ENCODE measurements around the gene LRRC8A.

Gene LRRC8A

DNA sequence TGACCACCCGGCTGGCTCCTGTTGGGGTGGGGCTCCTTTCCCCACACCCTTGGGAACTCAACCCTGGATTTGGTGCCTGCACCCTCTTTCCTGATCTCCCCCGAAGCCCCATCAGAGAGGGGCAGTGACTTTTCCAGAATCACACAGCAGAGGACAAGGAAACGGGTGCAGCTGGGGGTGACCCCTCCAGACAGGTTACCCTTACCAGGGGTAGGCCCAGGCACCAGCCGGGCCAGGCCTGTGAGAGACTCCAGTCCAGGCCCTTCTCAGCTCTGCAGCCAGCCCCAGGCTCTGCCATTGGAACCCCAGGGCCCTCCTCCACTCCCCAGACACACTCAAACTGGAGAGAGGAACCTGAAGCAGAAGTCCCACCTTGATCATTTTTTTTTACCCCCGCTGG, 19.9 kb downstream of the LRRC8A start:
- DNase-seq (ENCODE audit: low read depth) = no peak

- no peak for DNase-seq (ENCODE audit: low read depth)
Measured at GRCh38 chr9:128902351-128903078, 20.6 kb downstream of the LRRC8A start.

- no peak for DNase-seq (ENCODE audit: low read depth)
Measured at GRCh38 chr9:128903079-128903461, 21.1 kb downstream of the LRRC8A start.

GRCh38 chr9:128903871-128904620, 22.1 kb downstream of the LRRC8A start:
- no peak for DNase-seq (ENCODE audit: low read depth)

GRCh38 chr9:128905964-128906363, 24.0 kb downstream of the LRRC8A start:
- no peak for DNase-seq (ENCODE audit: low read depth)

DNA sequence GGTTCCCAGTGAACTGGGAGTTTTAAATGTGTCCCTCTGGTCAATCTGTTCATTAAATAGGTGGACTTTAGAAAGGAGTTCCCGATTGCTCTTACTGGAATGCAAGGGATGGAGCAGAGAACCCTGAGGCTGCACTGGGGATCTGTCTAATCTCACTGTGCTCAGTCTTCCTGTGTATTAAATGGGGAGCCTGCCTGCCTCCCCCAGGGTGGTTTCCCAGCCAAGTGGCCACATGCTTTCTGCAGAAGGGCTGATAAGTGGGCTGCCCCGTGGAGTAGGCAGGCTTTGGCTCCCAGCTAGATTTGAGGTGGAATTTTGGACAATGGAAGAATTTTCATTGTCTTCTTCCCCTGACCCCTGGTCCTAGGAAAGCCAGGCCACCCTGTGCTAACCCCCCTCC, 24.8 kb downstream of the LRRC8A start:
- DNase-seq (ENCODE audit: low read depth) = no peak

- no peak for DNase-seq (ENCODE audit: low read depth)
Measured at GRCh38 chr9:128908372-128908771, 26.4 kb downstream of the LRRC8A start.

GRCh38 chr9:128909859-128910258, 27.9 kb downstream of the LRRC8A start:
- no peak for DNase-seq (ENCODE audit: low read depth)

DNA sequence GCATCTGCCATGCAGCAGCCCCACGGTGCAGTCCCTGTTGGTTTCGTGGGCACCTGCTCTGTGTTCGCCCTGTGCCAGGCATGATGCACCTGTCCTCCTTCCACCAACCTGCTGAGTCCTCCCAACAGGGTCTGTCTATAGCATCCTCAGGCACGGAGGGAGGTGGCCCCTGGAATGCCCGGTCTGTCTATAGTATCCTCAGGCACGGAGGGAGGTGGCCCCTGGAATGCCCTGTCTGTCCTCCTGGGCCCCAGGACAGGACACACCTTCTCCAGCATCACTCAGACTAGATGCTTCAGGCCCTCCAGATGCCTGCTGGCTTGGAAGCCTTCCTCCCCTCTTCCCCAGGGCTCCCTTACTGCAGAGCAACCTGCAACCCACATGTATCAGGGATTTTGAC, 29.0 kb downstream of the LRRC8A start:
- no peak for DNase-seq (ENCODE audit: low read depth)

DNA sequence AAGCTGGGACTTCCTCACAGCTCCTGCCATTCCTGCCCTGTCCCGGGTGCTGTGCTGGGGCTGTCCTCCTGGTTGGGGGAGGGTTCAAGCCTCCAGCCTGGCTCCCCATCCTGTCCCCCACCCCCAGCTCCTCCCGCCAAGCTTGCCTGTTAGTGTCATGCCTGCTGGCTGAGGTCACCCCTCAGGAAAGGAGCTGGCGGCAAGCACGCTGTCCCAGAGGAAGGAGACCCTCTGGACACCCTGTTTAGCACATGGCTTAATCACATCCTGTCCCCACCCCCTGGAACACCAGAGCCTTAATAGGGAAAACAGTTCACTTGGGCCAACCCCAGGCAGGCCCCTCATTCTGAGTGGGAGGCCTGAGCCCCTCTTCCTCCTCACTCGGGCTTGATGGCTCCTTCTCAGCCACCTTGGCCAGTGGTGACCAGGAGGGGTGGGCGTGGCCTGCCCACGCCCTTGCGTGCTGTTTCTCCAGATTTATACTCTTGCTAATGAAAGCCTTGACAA, 29.6 kb downstream of the LRRC8A start:
- no peak for DNase-seq (ENCODE audit: low read depth)

GRCh38 chr9:128912270-128912853, 30.4 kb downstream of the LRRC8A start:
- DNase-seq (ENCODE audit: low read depth) = peak; percentile 94

DNA sequence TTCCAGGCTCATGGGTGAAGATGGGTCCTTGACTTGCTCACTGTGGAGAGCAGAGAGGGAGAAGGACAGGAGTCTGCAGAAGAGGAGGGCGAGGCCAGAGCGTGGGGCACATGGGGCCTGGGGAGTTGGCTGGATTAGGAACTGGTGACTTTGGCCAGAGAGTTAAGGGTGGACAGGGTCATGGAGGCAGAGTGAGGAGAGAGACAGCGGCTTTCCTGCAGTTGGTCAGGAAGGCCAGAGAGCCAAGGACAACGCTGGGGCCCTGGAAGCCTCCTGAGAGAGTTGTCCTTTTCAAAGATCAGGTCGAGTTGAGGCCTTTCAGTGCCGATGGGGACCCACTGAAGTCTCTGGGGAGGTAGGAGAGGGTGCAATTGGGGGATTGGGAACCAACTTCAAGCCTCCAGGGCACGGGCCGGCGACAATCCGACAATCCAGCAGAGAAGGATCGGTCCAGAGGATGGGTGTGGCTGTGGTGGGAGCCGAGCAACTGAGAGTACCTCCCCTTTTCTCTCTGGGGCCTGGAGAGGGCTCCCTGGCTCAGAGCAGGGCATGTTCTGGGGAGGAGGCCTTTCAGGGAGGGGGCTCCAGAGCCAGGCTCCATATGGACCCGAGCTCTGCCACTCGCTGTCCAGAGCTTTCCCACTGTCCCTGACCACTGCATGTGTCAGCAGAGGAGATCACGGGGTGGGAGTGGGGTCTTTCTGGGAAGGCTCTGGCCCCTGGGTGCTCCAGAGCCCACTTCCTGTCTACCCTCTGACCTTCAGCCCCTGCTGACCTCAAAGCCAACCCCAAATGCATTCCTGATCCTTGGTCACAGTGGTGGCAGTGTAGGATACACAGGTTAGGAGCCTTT, 31.3 kb downstream of the LRRC8A start:
- no peak for DNase-seq (ENCODE audit: low read depth)

DNA sequence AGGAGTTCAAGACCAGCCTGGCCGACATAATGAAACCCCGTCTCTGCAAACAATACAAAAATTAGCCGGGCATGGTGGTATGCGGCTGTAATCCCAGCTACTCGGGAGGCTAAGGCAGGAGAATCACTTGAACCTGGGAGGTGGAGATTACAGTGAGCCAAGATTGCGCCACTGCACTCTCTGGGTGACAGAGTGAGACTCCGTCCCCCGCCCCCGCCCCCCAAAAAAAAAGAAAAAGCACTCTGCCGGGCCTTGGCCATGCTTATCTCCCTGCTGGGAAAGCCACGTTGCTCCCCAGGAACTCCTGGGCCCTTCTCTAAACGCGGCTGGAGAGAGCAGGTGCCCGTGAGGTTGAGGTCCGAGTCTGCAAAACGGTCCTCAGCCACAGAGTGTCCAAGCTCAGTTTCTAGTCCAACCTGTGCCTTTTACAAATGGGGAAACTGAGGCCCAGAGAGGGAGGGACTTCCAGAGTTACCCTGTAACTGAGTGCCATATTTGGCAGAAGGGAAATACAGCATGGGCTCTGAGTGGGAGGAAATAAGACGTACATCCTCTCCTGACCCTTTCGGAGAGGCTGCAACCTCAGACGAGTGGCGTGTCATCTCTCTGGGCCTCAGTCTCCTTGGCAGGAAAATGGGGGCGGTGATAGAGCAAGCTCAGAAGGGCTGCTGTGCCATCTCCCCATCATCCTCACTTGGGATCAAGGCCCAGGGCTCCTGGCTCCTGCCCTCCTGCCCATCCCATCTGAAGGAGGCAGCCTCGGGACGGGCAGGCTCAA, 32.3 kb downstream of the LRRC8A start:
- DNase-seq (ENCODE audit: low read depth) = no peak

- no peak for DNase-seq (ENCODE audit: low read depth)
Measured at GRCh38 chr9:128916204-128916603, 34.3 kb downstream of the LRRC8A start.

GRCh38 chr9:128916745-128917144, 34.8 kb downstream of the LRRC8A start:
- DNase-seq (ENCODE audit: low read depth) = no peak

DNA sequence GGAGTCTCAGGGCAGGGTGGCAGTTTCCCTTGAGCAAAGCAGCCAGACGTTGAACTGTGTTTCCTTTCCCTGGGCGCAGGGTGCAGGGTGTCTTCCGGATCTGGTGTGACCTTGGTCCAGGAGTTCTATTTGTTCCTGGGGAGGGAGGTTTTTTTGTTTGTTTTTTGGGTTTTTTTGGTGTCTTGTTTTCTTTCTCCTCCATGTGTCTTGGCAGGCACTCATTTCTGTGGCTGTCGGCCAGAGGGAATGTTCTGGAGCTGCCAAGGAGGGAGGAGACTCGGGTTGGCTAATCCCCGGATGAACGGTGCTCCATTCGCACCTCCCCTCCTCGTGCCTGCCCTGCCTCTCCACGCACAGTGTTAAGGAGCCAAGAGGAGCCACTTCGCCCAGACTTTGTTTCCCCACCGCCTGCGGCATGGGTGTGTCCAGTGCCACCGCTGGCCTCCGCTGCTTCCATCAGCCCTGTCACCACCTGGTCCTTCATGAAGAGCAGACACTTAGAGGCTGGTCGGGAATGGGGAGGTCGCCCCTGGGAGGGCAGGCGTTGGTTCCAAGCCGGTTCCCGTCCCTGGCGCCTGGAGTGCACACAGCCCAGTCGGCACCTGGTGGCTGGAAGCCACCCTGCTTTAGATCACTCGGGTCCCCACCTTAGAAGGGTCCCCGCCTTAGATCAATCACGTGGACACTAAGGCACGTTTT, 35.4 kb downstream of the LRRC8A start:
- peak; percentile 73 for DNase-seq (ENCODE audit: low read depth)

DNA sequence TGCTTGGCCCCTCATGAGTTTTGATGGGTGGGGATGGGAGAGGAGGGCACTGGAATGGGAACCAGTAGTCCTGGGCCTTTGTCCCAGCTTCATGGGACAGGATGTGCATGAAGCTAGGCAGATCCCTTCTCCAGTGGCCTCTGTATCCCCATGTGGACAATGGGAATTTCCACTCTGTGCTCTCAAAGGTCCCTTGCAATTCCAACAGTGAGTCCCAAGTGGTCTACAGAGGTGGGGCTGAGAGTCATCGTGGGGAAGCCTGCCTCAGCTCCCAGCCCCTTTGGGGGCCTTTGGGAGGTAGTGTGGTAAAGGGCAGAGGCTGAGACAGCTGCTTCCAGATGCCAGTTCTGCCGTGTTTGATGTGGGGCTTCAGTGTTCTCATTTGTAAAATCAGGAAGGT, 37.0 kb downstream of the LRRC8A start:
- no peak for DNase-seq (ENCODE audit: low read depth)

- DNase-seq (ENCODE audit: low read depth) = no peak
Measured at GRCh38 chr9:128919402-128920089, 37.6 kb downstream of the LRRC8A start.

DNA sequence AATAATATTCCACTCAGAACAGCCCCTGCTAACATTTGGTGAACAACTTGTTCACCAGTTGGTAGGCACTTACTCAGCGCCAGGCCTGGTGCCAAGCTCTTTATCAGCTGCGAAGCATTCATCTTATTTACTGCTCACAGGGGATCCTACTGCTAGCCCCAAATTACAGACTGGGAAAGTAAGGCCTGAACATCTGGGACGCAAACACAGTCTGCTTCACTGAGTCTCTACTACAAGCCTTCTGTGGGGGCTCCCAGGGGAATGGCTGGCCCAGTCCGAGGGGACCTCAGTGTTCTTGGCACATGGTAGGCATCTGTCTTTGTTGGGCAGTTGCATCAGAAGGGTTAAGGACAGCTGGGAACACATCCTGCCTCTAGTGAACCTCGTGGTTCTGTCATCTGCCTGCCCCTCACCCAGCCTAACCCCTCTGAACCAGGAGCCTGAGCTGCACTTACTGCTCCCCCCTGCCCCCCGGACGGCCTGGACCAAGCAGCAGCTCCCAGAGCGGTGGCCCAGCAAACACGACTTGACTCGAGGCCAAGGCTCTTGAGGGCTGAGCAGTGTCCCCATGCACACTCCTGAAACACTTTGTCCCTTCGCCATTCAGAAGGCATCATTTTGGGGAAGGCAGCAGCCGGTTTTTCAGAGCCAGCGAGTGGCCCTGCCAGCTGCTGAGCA, 38.6 kb downstream of the LRRC8A start, which contains the start of gene PHYHD1:
Gene PHYHD1 (plus strand): TSS at position 602 of the 678 bp plus-strand sequence. CDS start 1,342 bp downstream, outside the sequence.
- peak; percentile 77 for DNase-seq (ENCODE audit: low read depth)
